HL-60/S4 treated with phorbol 12-myristate 13-acetate at 8.2 ng/mL for 4 days and 3 days (cell line): Measurements from ENCODE around the gene BTN2A1.

ENCODE experiments used
- in situ Hi-C: fragments of 300-500 bp; cut with MboI; formaldehyde crosslinking; loops from 2 replicates; pipeline ENCODE4 v1.15.0; 2022; ENCODE audit warnings: low sequenced_read_pairs

BTN2A1 gene

GRCh38 chr6:26465776-26466175, 8.0 kb downstream of the BTN2A1 start:
- in situ Hi-C loops = no loop called here

GRCh38 chr6:26468829-26469228, 11.1 kb downstream of the BTN2A1 start:
- in situ Hi-C loops = no loop called here

- in situ Hi-C loops = no loop called here
Measured at GRCh38 chr6:26470643-26471042, 12.9 kb downstream of the BTN2A1 start.

DNA sequence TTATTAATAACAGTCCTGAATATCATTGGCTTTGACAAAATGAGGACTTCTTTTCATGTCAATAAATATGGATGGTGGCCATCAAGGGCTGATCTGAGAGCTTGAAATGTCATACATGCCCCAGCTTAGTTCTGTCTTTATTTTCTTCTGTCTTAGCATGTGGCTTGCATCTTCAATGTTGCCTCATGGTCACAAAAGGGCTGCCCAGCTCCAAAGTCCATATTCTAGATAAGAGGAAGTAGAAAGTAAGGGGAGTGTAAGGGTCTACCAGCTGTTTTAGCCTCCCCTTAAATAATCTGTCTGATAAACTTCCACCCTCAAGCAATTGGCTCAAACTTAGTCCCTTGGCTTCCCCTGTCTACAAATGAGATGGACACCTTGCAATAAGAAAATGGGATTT, 14.2 kb downstream of the BTN2A1 start:
- in situ Hi-C loops = no loop called here

- in situ Hi-C loops = no loop called here
Measured at GRCh38 chr6:26472549-26473290, 15.0 kb downstream of the BTN2A1 start.

- in situ Hi-C loops = no loop called here
Measured at GRCh38 chr6:26473429-26473757, 15.6 kb downstream of the BTN2A1 start.

GRCh38 chr6:26473758-26474438, 16.1 kb downstream of the BTN2A1 start:
- in situ Hi-C loops = no loop called here

- in situ Hi-C loops = no loop called here
Measured at GRCh38 chr6:26474439-26474881, 16.7 kb downstream of the BTN2A1 start.

GRCh38 chr6:26475823-26476729, 18.3 kb downstream of the BTN2A1 start:
- in situ Hi-C loops = no loop called here

GRCh38 chr6:26476896-26477295, 19.1 kb downstream of the BTN2A1 start:
- in situ Hi-C loops = no loop called here

DNA sequence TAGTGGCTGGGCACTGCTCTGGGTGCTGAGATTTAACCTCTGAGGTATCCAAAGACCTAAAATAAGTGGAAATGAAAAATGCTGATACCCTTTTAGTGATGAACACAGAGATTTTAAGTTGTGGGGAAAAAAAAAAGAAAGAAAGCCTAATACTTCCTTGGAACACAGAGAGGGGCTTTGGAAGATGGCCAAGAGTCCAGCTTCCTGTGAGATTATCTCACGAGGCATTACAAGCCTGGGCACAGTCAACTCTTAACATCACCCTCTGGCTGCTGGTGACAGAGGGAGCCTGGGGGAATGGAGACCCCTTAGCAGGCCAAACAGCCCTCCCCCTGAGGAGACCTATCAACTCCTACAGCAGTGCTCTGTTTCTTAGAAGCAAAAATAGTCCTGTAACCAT, 19.7 kb downstream of the BTN2A1 start:
- in situ Hi-C loops = no loop called here

DNA sequence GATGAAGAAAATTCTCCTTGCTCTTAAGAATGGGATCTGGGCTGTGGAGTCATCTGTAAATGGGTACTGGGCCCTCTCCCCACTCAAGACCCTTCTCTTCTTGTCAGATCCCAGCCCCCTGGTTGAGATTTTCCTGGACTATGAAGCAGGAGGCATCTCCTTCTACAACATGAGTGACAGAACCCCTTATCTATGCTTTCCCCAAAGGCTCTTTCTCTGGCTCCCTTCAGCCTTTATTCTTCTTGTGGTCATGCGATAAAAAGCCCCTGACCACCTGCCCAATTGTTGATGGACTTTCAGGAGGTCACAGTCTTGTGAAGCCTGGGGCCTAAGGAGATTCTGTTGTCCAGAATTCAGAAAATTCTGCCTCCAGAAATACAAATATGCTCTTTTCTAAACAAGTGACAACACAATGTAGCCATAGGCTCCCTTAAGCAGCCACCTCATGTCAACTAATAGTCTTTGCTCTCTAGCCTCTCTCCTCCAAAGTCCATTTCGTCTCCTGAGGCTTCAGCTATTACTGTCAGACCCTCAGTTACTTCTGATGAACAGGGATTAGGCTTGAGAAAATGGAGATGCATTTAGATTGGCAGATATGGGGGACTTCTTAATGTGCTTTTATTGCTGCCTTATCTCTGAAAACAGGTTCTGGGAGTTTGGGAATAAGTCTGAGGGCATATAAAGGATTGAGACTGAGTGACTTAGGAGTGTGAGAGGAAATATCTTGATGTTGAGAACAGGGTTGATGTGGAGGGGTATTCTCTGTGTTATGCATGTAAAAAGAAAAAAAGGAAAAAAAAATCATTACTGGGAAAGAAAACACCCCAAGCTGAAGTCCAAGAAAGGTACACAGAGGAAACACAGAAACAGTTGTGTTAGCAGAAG, 20.6 kb downstream of the BTN2A1 start:
- in situ Hi-C loops = no loop called here

GRCh38 chr6:26478985-26479278, 21.2 kb downstream of the BTN2A1 start:
- in situ Hi-C loops = no loop called here

GRCh38 chr6:26482338-26482737, 24.6 kb downstream of the BTN2A1 start:
- in situ Hi-C loops = no loop called here

GRCh38 chr6:26483727-26484126, 26.0 kb downstream of the BTN2A1 start:
- in situ Hi-C loops = no loop called here

GRCh38 chr6:26484161-26484560, 26.4 kb downstream of the BTN2A1 start:
- in situ Hi-C loops = no loop called here

DNA sequence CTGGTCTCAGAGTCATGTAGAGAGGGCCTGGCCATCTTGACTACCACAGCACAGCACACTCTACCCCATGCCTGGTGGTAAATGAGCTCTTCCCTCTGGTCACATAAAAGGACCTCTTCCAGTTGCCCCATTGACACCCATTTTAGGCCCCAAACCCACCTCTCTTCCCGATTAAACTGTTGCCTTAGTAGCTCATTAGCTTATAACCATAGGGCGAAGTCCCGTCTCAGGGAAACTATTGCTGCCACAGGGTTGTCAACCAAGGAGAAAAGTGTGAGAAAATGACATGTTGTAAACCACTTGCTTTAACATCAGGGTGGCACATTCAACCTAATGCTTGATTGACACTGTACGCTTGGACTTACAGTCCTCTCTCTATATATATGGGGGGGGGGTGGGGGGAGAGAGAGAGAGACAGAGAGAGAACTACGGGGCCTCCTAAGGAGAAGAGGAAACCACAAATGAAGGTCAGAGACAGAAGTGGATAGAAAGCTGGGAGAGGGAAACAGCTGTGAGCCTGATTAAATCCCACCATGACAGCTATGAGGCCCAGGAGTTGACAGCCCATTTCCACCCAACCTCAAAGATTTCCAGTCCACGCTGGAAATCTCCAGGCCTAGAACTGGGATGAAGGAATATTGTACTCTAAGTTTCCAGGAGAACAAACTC, 27.5 kb downstream of the BTN2A1 start:
- in situ Hi-C loops = no loop called here

- in situ Hi-C loops = no loop called here
Measured at GRCh38 chr6:26486358-26486757, 28.6 kb downstream of the BTN2A1 start.

GRCh38 chr6:26487466-26487865, 29.7 kb downstream of the BTN2A1 start:
- in situ Hi-C loops = no loop called here
